ENCODE measurements around the gene CPSF7.

Gene CPSF7

GRCh38 chr11:61418136-61418535, 11.6 kb downstream of the CPSF7 start:
- H3F3A ChIP-seq (ENCODE audit: insufficient read depth, low read length): peaks cover 31% of the 10 kb centered on the region
- H2AFZ ChIP-seq (ENCODE audit: low read length): no peak overlapping the region
- H3K4me2 ChIP-seq (ENCODE audit: low read depth, low read length): no peak overlapping the region
- no peaks in the 10 kb centered on the region for H3K9me3 ChIP-seq (replicated peaks; ENCODE audit: insufficient read depth, low read length)
- no peak overlapping the region for H3K4me3 ChIP-seq (ENCODE audit: low read length)
- H3K36me3 ChIP-seq (replicated peaks; ENCODE audit: insufficient read depth, low read length): peaks cover 36% of the 10 kb centered on the region
- no peak overlapping the region for H3K9ac ChIP-seq (ENCODE audit: low read length)
- peaks cover 3% of the 10 kb centered on the region; the same call in 1 of the 2 replicates for H4K20me1 ChIP-seq (ENCODE audit: insufficient read depth, low read length)
- peak overlapping the region; percentile 13; the same call in 1 of the 2 replicates for H3K27ac ChIP-seq (ENCODE audit: low read length)
- no peaks in the 10 kb centered on the region for H3K9me2 ChIP-seq (replicated peaks; ENCODE audit: insufficient read depth, low read length)
- H3K79me2 ChIP-seq (ENCODE audit: low read length): peaks cover 86% of the 10 kb centered on the region
- no peak for DNase-seq
- peaks cover 47% of the 10 kb centered on the region for H3K4me1 ChIP-seq (ENCODE audit: low read length)
- H3K27me3 ChIP-seq (replicated peaks; ENCODE audit: insufficient read depth, low read length): no peaks in the 10 kb centered on the region
- no peak for TF ChIP-seq EZH2phosphoT487 (IDR thresholded peaks at IDR 0.05; ENCODE audit: low read length)
- TF ChIP-seq EZH2 (optimal IDR thresholded peaks at IDR 0.05; ENCODE audit: low read depth, low read length): no peak
- TF ChIP-seq, protein P1, sequence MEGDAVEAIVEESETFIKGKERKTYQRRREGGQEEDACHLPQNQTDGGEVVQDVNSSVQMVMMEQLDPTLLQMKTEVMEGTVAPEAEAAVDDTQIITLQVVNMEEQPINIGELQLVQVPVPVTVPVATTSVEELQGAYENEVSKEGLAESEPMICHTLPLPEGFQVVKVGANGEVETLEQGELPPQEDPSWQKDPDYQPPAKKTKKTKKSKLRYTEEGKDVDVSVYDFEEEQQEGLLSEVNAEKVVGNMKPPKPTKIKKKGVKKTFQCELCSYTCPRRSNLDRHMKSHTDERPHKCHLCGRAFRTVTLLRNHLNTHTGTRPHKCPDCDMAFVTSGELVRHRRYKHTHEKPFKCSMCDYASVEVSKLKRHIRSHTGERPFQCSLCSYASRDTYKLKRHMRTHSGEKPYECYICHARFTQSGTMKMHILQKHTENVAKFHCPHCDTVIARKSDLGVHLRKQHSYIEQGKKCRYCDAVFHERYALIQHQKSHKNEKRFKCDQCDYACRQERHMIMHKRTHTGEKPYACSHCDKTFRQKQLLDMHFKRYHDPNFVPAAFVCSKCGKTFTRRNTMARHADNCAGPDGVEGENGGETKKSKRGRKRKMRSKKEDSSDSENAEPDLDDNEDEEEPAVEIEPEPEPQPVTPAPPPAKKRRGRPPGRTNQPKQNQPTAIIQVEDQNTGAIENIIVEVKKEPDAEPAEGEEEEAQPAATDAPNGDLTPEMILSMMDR (IDR thresholded peaks at IDR 0.05; ENCODE audit: low read length): no peak

GRCh38 chr11:61417670-61418069, 12.1 kb downstream of the CPSF7 start:
- H2AFZ ChIP-seq (ENCODE audit: low read length): no peak overlapping the region
- H3K27ac ChIP-seq (ENCODE audit: low read length): peak overlapping the region; percentile 81; the same call in 1 of the 2 replicates
- H3K9ac ChIP-seq (ENCODE audit: low read length): no peak overlapping the region
- H3K9me3 ChIP-seq (replicated peaks; ENCODE audit: insufficient read depth, low read length): no peaks in the 10 kb centered on the region
- H3K27me3 ChIP-seq (replicated peaks; ENCODE audit: insufficient read depth, low read length): no peaks in the 10 kb centered on the region
- peaks cover 47% of the 10 kb centered on the region for H3K4me1 ChIP-seq (ENCODE audit: low read length)
- H3F3A ChIP-seq (ENCODE audit: insufficient read depth, low read length): peaks cover 31% of the 10 kb centered on the region
- TF ChIP-seq EZH2 (optimal IDR thresholded peaks at IDR 0.05; ENCODE audit: low read depth, low read length): no peak
- peaks cover 2% of the 10 kb centered on the region; the same call in 1 of the 2 replicates for H4K20me1 ChIP-seq (ENCODE audit: insufficient read depth, low read length)
- peaks cover 85% of the 10 kb centered on the region for H3K79me2 ChIP-seq (ENCODE audit: low read length)
- H3K36me3 ChIP-seq (replicated peaks; ENCODE audit: insufficient read depth, low read length): peaks cover 36% of the 10 kb centered on the region
- no peaks in the 10 kb centered on the region for H3K9me2 ChIP-seq (replicated peaks; ENCODE audit: insufficient read depth, low read length)
- no peak overlapping the region for H3K4me2 ChIP-seq (ENCODE audit: low read depth, low read length)
- DNase-seq: no peak
- no peak overlapping the region for H3K4me3 ChIP-seq (ENCODE audit: low read length)

GRCh38 chr11:61416941-61417340, 12.8 kb downstream of the CPSF7 start:
- peaks cover 37% of the 10 kb centered on the region for H3K36me3 ChIP-seq (replicated peaks; ENCODE audit: insufficient read depth, low read length)

GRCh38 chr11:61415381-61415780, 14.4 kb downstream of the CPSF7 start:
- no peak for TF ChIP-seq EZH2phosphoT487 (IDR thresholded peaks at IDR 0.05; ENCODE audit: low read length)
- TF ChIP-seq EZH2 (optimal IDR thresholded peaks at IDR 0.05; ENCODE audit: low read depth, low read length): no peak
- TF ChIP-seq, protein P1 (IDR thresholded peaks at IDR 0.05; ENCODE audit: low read length): no peak
- H4K20me1 ChIP-seq (ENCODE audit: insufficient read depth, low read length): no peaks in the 10 kb centered on the region
- peaks cover 47% of the 10 kb centered on the region for H3K4me1 ChIP-seq (ENCODE audit: low read length)
- H3K79me2 ChIP-seq (ENCODE audit: low read length): peaks cover 77% of the 10 kb centered on the region
- no peak overlapping the region for H3K4me3 ChIP-seq (ENCODE audit: low read length)
- no peaks in the 10 kb centered on the region for H3K9me2 ChIP-seq (replicated peaks; ENCODE audit: insufficient read depth, low read length)
- no peak overlapping the region for H3K9ac ChIP-seq (ENCODE audit: low read length)
- H3K9me3 ChIP-seq (replicated peaks; ENCODE audit: insufficient read depth, low read length): no peaks in the 10 kb centered on the region
- H3K36me3 ChIP-seq (replicated peaks; ENCODE audit: insufficient read depth, low read length): peaks cover 36% of the 10 kb centered on the region
- no peak for DNase-seq
- H3K4me2 ChIP-seq (ENCODE audit: low read depth, low read length): peak overlapping the region; percentile 47; the same call in 1 of the 2 replicates
- H3K27me3 ChIP-seq (replicated peaks; ENCODE audit: insufficient read depth, low read length): no peaks in the 10 kb centered on the region
- H3F3A ChIP-seq (ENCODE audit: insufficient read depth, low read length): peaks cover 31% of the 10 kb centered on the region
- H2AFZ ChIP-seq (ENCODE audit: low read length): no peak overlapping the region
- H3K27ac ChIP-seq (ENCODE audit: low read length): peak overlapping the region; percentile 81; the same call in 1 of the 2 replicates

More at GRCh38 chr11:61416941-61417340, 12.8 kb downstream of the CPSF7 start:
- peaks cover 47% of the 10 kb centered on the region for H3K4me1 ChIP-seq (ENCODE audit: low read length)
- H3F3A ChIP-seq (ENCODE audit: insufficient read depth, low read length): peaks cover 31% of the 10 kb centered on the region
- H3K27me3 ChIP-seq (replicated peaks; ENCODE audit: insufficient read depth, low read length): no peaks in the 10 kb centered on the region
- no peak overlapping the region for H3K9ac ChIP-seq (ENCODE audit: low read length)
- H3K9me3 ChIP-seq (replicated peaks; ENCODE audit: insufficient read depth, low read length): no peaks in the 10 kb centered on the region
- peaks cover 82% of the 10 kb centered on the region for H3K79me2 ChIP-seq (ENCODE audit: low read length)
- TF ChIP-seq EZH2phosphoT487 (IDR thresholded peaks at IDR 0.05; ENCODE audit: low read length) (no peak), EZH2 (optimal IDR thresholded peaks at IDR 0.05; ENCODE audit: low read depth, low read length) (no peak)
- TF ChIP-seq, protein P1 (IDR thresholded peaks at IDR 0.05; ENCODE audit: low read length): no peak
- H3K27ac ChIP-seq (ENCODE audit: low read length): peak overlapping the region; percentile 81; the same call in 1 of the 2 replicates
- H3K4me2 ChIP-seq (ENCODE audit: low read depth, low read length): no peak overlapping the region
- H4K20me1 ChIP-seq (ENCODE audit: insufficient read depth, low read length): no peaks in the 10 kb centered on the region
- no peak overlapping the region for H2AFZ ChIP-seq (ENCODE audit: low read length)
- DNase-seq: no peak
- H3K9me2 ChIP-seq (replicated peaks; ENCODE audit: insufficient read depth, low read length): no peaks in the 10 kb centered on the region
- H3K4me3 ChIP-seq (ENCODE audit: low read length): no peak overlapping the region
